Measurements from ENCODE around the gene ETHE1. TPM values are rescaled to one million over a fixed set of nuclear protein-coding genes. Genes with fewer than 3 reads are reported as not detected.

ETHE1 gene
- total and polyA plus RNA-seq, 2 of the 8 experiments (the other 6 are each of a cell fraction or from before 2014, with no cell fraction given) = 19.9 to 96.0 TPM

- POLR2A ChIA-PET (ENCODE audit: partially characterized antibody) = interaction anchor here (0.6 to 1.8 kb wide), 10 partner anchors 15 to 1103 kb away, joined by 3 to 8 read pairs (median 3); partner anchors contain the start of genes LYPD3 and ZNF575
- no peak within 1 kb of the TSS for H3K14ac ChIP-seq (ENCODE audit: insufficient read length)
Observed at GRCh38 chr19:43504426-43505185, 22.4 kb downstream of the ETHE1 start, which contains the start of gene PHLDB3. PHLDB3 (minus strand) TSS chr19:43504746; CDS start chr19:43504118, 628 bp downstream.

More at GRCh38 chr19:43504426-43505185, 22.4 kb downstream of the ETHE1 start, which contains the start of gene PHLDB3:
- Histone ChIP-seq H2BK120ac (replicated peaks; ENCODE audit: low read depth, low read length) (no peak within 1 kb of the TSS), H3K79me1 (ENCODE audit: low read depth, low read length) (no peaks in the 10 kb centered on the region), H4K91ac (replicated peaks; ENCODE audit: insufficient read length, low read length) (no peak within 1 kb of the TSS), H3K4me3 (ENCODE audit: extremely low read depth in 1 of 4, insufficient read depth in 2 of 4, low read depth in 3 of 4, low read length in 4 of 4) (peak within 1 kb of the TSS; percentile 74 to 91 (median 76)), H3K56ac (replicated peaks; ENCODE audit: insufficient read length, low read depth, low read length) (peak within 1 kb of the TSS; percentile 65), H3K4ac (replicated peaks; ENCODE audit: insufficient read length, low read depth, low read length) (no peak within 1 kb of the TSS), H3K23ac (ENCODE audit: insufficient read length) (no peak within 1 kb of the TSS), H2BK5ac (ENCODE audit: low read depth, low read length) (peak within 1 kb of the TSS; percentile 35; the same call in 1 of the 2 replicates), H3K9ac (replicated peaks in 1 of 4; ENCODE audit: extremely low read depth in 1 of 4, low read depth in 3 of 4, low read length in 3 of 4) (peak within 1 kb of the TSS in 3 of 4 experiments; percentile 28 to 49 (median 34); a peak in 4 of 7 replicates), H2BK15ac (ENCODE audit: low read length) (peak within 1 kb of the TSS; percentile 72; the same call in 1 of the 2 replicates), H4K5ac (ENCODE audit: insufficient read length, low read depth, low read length) (peak within 1 kb of the TSS; percentile 72), H3K36me3 (ENCODE audit: control insufficient read depth in 2 of 4, insufficient read depth in 4 of 4, low read length in 3 of 4) (no peaks in the 10 kb centered on the region), H3K9me3 (ENCODE audit: insufficient read depth in 2 of 2, low read depth in 1 of 2, low read length in 1 of 2) (no peaks in the 10 kb centered on the region), H3K23me2 (ENCODE audit: low read depth, low read length) (peaks cover 18% of the 10 kb centered on the region; the same call in 1 of the 2 replicates), H3K4me2 (ENCODE audit: insufficient read depth in 1 of 2, low read depth in 2 of 2, low read length in 2 of 2) (peak within 1 kb of the TSS; percentile 88 to 95), H3K4me1 (replicated peaks in 1 of 4; ENCODE audit: control insufficient read depth in 3 of 4, insufficient read depth in 4 of 4, low read length in 3 of 4) (peaks cover 0 to 6% (median 0%) of the 10 kb centered on the region in 4 experiments; a peak in 1 of 7 replicates), H3K18ac (ENCODE audit: extremely low read depth, low read length) (peak within 1 kb of the TSS; percentile 83), H3K27ac (ENCODE audit: low read depth, low read length) (no peak within 1 kb of the TSS), H2BK20ac (ENCODE audit: low read length) (no peak within 1 kb of the TSS), H3K79me2 (ENCODE audit: control insufficient read depth in 1 of 2, insufficient read depth in 2 of 2, low read length in 2 of 2) (no peaks in the 10 kb centered on the region), H2BK12ac (ENCODE audit: low read depth, low read length) (0 out of 2 replicates have a peak within 1 kb of the TSS, but pooled peaks have one; percentile 39), H4K20me1 (replicated peaks in 1 of 2; ENCODE audit: control insufficient read depth in 1 of 2, insufficient read depth in 2 of 2, low read length in 2 of 2) (peaks cover 0 to 2% of the 10 kb centered on the region in 2 experiments), H3K27me3 (replicated peaks in 1 of 4; ENCODE audit: control insufficient read depth in 3 of 4, extremely low read depth in 1 of 4, insufficient read depth in 3 of 4, low read length in 3 of 4) (peaks cover 3 to 16% (median 14%) of the 10 kb centered on the region in 4 experiments), H2AK5ac (ENCODE audit: low read depth, low read length) (no peak within 1 kb of the TSS), H4K8ac (ENCODE audit: extremely low read depth, insufficient read depth, low read length) (peak within 1 kb of the TSS; percentile 46), H2AFZ (ENCODE audit: low read length) (peak within 1 kb of the TSS; percentile 10; the same call in 1 of the 2 replicates)
- 0 out of 2 replicates have a peak, but pooled peaks have one; percentile 3 for TF ChIP-seq PHF8 (conservative IDR thresholded peaks at IDR 0.05; ENCODE audit: low read depth, low read length)
- peak; percentile 61 for TF ChIP-seq ASH2L (IDR thresholded peaks at IDR 0.05; ENCODE audit: low read length)
- no peak for TF ChIP-seq BACH1 (IDR thresholded peaks at IDR 0.05; ENCODE audit: low read length)
- TF ChIP-seq TAF1 (IDR thresholded peaks at IDR 0.05; ENCODE audit: low read depth, low read length) = peak; percentile 35; the same call in 1 of the 2 replicates
- peak in 1 of 2 experiments; percentile 31; a peak in 1 of 4 replicates for TF ChIP-seq HDAC2 (IDR thresholded peaks at IDR 0.05; ENCODE audit: borderline replicate concordance in 1 of 2, low read depth in 2 of 2, low read length in 2 of 2)
- no peak for TF ChIP-seq SP1 (IDR thresholded peaks at IDR 0.05; ENCODE audit: low read depth, low read length)
- 4% methylated on average over 27 of the region's 42 CpGs; no CpG with 5 or more reads in 1 of the 2 experiments for WGBS, 2 experiments (ENCODE audit: extremely low coverage in 1 of 2, insufficient coverage in 1 of 2, insufficient read length in 1 of 2, insufficient replicate concordance in 2 of 2, low coverage in 1 of 2, low lambda C conversion rate in 2 of 2, missing lambda C conversion rate in 1 of 2)
- CTCF ChIA-PET (ENCODE audit: partially characterized antibody) = interaction anchor here (0.8 to 2.3 kb wide), 17 partner anchors 10 to 145 kb away, joined by 3 to 15 read pairs (median 3); partner anchors contain the start of gene LYPD3
- no peak for FAIRE-seq
- no peak for DNase-seq (ENCODE audit: low read depth in 1 of 2, low spot score in 2 of 2)

Data from H1 (cell line).